OCI-LY1 (cell line): ENCODE results near the gene HOXB7.

Experiments
- H2AFZ ChIP-seq: fragments of 200-600 bp; sonication (generic), shearing (Covaris generic); 2 replicates; pipeline ENCODE4 v1.6.0; 2014; ENCODE audit warnings: antibody characterized with exemption, mild to moderate bottlenecking, low read length
- H3F3A ChIP-seq: fragments of 200-600 bp; sonication (generic), shearing (Covaris generic); 2 replicates; pipeline ENCODE4 v1.6.0; 2014; ENCODE audit warnings: mild to moderate bottlenecking, antibody characterized with exemption, low read length, moderate library complexity; ENCODE audit not compliant: insufficient read depth
- H3K27ac ChIP-seq: fragments of 200-600 bp; sonication (generic); 2 replicates; pipeline ENCODE4 v1.5.1; 2014; ENCODE audit warnings: low read length, mixed run types, mild to moderate bottlenecking, low read depth; ENCODE audit not compliant: poor library complexity, severe bottlenecking
- H3K27me3 ChIP-seq: fragments of 200-600 bp; sonication (generic); 2 replicates; pipeline ENCODE4 v1.6.0; 2014; ENCODE audit warnings: antibody characterized with exemption, mild to moderate bottlenecking, low read length, moderate library complexity; ENCODE audit not compliant: insufficient read depth
- H3K36me3 ChIP-seq: fragments of 200-600 bp; sonication (generic); 2 replicates; pipeline ENCODE4 v1.6.1; 2014; ENCODE audit warnings: mild to moderate bottlenecking, antibody characterized with exemption, low read length, moderate library complexity, mixed read lengths; ENCODE audit not compliant: insufficient read depth
- H3K4me1 ChIP-seq: fragments of 200-600 bp; sonication (generic); 2 replicates; pipeline ENCODE4 v1.5.1; 2014; ENCODE audit warnings: mild to moderate bottlenecking, low read length, moderate library complexity; ENCODE audit not compliant: insufficient read depth, severe bottlenecking
- H3K4me2 ChIP-seq: fragments of 200-600 bp; sonication (generic), shearing (Covaris generic); 2 replicates; pipeline ENCODE4 v1.6.1; 2014; ENCODE audit warnings: low read length
- H3K4me3 ChIP-seq: fragments of 200-600 bp; sonication (generic); 2 replicates; pipeline ENCODE4 v1.5.1; 2014; ENCODE audit warnings: low read length, low read depth, mild to moderate bottlenecking, mixed read lengths; ENCODE audit not compliant: poor library complexity, severe bottlenecking
- H3K79me2 ChIP-seq: fragments of 200-600 bp; shearing (Covaris generic); 2 replicates; pipeline ENCODE4 v1.6.1; 2016; ENCODE audit warnings: mixed run types, low read length, mixed read lengths; ENCODE audit not compliant: insufficient read depth
- H3K9ac ChIP-seq: fragments of 200-600 bp; sonication (generic), shearing (Covaris generic); 2 replicates; pipeline ENCODE4 v1.6.1; 2014; ENCODE audit warnings: mild to moderate bottlenecking, low read length, mixed read lengths
- H3K9me2 ChIP-seq: fragments of 200-600 bp; sonication (generic), shearing (Covaris generic); 2 replicates; pipeline ENCODE4 v1.6.1; 2014; ENCODE audit warnings: low read depth, mild to moderate bottlenecking, low read length, mixed read lengths
- H3K9me3 ChIP-seq: fragments of 200-600 bp; shearing (Covaris generic); 2 replicates; pipeline ENCODE4 v1.6.1; 2014; ENCODE audit warnings: low read length, mixed read lengths
- H4K20me1 ChIP-seq: fragments of 200-600 bp; sonication (generic), shearing (Covaris generic); 2 replicates; pipeline ENCODE4 v1.6.0; 2016; ENCODE audit warnings: mild to moderate bottlenecking, low read length; ENCODE audit not compliant: insufficient read depth
- CTCF ChIP-seq: fragments of 200-600 bp; sonication (generic), shearing (Covaris generic); IDR thresholded peaks from 2 replicates; pipeline ENCODE4 v1.5.1; 2017; ENCODE audit warnings: mild to moderate bottlenecking, antibody characterized with exemption, low read length, moderate library complexity, mixed read lengths
- EZH2 ChIP-seq: fragments of 200-600 bp; sonication (generic), shearing (Covaris generic); IDR thresholded peaks from 2 replicates; pipeline ENCODE4 v1.8.0; 2017; ENCODE audit warnings: borderline replicate concordance, mixed run types, mild to moderate bottlenecking, antibody characterized with exemption, low read length, moderate library complexity, mixed read lengths

HOXB7 gene

GRCh38 chr17:48629411-48629759 is 18.6 kb upstream of the HOXB7 start:
- H3K4me3 ChIP-seq: no peak overlapping the region
- no peaks in the 10 kb centered on the region for H3K4me1 ChIP-seq
- no peaks in the 10 kb centered on the region for H3K9me3 ChIP-seq
- no peak overlapping the region for H2AFZ ChIP-seq
- H3F3A ChIP-seq: no peaks in the 10 kb centered on the region
- no peaks in the 10 kb centered on the region for H4K20me1 ChIP-seq
- no peaks in the 10 kb centered on the region for H3K79me2 ChIP-seq
- no peaks in the 10 kb centered on the region; the same call in 1 of the 2 replicates for H3K27me3 ChIP-seq
- no peak overlapping the region for H3K9ac ChIP-seq
- no peaks in the 10 kb centered on the region for H3K9me2 ChIP-seq
- TF ChIP-seq EZH2: no peak
- no peak for TF ChIP-seq CTCF
- H3K4me2 ChIP-seq: no peak overlapping the region
- no peaks in the 10 kb centered on the region for H3K36me3 ChIP-seq
- no peak overlapping the region for H3K27ac ChIP-seq

DNA sequence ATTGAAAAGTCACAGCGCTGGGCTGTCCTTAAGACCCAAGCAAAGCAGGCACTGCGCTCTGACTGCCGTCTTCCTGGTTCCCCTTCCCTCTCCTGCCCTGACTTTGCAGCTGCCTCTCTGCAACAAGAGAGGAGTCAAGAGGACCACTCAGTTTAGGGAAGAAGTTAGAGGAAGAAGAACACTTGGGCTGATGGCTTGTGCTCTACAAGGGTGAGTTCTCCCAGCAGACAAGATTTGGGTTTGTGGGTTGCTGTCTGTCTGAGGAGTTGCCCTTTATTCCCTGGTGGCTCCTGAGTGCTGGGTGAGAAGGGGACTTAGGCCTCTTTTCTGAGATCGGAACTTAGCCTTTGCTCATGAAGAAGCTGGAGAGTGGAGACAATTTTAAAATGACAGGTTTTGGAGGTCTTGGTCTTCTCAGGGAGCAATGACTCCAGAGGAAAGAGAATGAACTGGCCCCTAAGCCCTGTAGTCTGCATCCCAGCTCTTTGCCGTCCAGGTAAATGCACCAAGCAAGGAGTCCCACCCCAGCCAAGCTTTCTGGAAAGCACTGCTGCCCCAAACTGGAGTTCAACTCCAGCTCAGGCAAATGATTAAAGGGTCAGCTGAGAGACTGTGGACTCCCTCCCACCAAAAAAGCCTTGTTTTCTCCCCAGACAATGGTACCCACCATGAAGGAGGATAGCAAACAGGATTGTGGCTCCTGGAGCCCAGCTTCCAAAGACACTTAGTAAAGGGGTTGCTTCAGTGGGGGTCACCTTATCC is 18.0 kb upstream of the HOXB7 start:
- H3K27ac ChIP-seq: no peak overlapping the region
- H3K9me2 ChIP-seq: no peaks in the 10 kb centered on the region
- TF ChIP-seq CTCF (no peak), EZH2 (no peak)

GRCh38 chr17:48627623-48628521 is 17.1 kb upstream of the HOXB7 start:
- Histone ChIP-seq H3F3A (no peaks in the 10 kb centered on the region), H3K79me2 (no peaks in the 10 kb centered on the region), H3K9ac (no peak overlapping the region), H3K9me2 (no peaks in the 10 kb centered on the region), H2AFZ (no peak overlapping the region), H3K27me3 (no peaks in the 10 kb centered on the region), H3K36me3 (no peaks in the 10 kb centered on the region), H4K20me1 (no peaks in the 10 kb centered on the region), H3K9me3 (no peaks in the 10 kb centered on the region), H3K4me1 (no peaks in the 10 kb centered on the region), H3K4me2 (no peak overlapping the region), H3K27ac (no peak overlapping the region), H3K4me3 (no peak overlapping the region)
- TF ChIP-seq CTCF (no peak), EZH2 (no peak)

More for the DNA sequence above, 18.0 kb upstream of the HOXB7 start:
- Histone ChIP-seq H3K27me3 (no peaks in the 10 kb centered on the region; the same call in 1 of the 2 replicates), H3K79me2 (no peaks in the 10 kb centered on the region), H3K36me3 (no peaks in the 10 kb centered on the region), H3K4me1 (no peaks in the 10 kb centered on the region), H3K4me3 (no peak overlapping the region), H3F3A (no peaks in the 10 kb centered on the region), H2AFZ (no peak overlapping the region), H3K4me2 (no peak overlapping the region), H3K9ac (no peak overlapping the region), H4K20me1 (no peaks in the 10 kb centered on the region), H3K9me3 (no peaks in the 10 kb centered on the region)
